ENCODE measurements around the gene MEIKIN. TPM values are rescaled to one million over a fixed set of nuclear protein-coding genes. Genes with fewer than 3 reads are reported as not detected.

MEIKIN gene
- total and polyA plus RNA-seq, 2 of the 13 experiments (the other 11 are each of a cell fraction or from before 2014, with no cell fraction given), result not detected

- TF ChIP-seq, protein P1, sequence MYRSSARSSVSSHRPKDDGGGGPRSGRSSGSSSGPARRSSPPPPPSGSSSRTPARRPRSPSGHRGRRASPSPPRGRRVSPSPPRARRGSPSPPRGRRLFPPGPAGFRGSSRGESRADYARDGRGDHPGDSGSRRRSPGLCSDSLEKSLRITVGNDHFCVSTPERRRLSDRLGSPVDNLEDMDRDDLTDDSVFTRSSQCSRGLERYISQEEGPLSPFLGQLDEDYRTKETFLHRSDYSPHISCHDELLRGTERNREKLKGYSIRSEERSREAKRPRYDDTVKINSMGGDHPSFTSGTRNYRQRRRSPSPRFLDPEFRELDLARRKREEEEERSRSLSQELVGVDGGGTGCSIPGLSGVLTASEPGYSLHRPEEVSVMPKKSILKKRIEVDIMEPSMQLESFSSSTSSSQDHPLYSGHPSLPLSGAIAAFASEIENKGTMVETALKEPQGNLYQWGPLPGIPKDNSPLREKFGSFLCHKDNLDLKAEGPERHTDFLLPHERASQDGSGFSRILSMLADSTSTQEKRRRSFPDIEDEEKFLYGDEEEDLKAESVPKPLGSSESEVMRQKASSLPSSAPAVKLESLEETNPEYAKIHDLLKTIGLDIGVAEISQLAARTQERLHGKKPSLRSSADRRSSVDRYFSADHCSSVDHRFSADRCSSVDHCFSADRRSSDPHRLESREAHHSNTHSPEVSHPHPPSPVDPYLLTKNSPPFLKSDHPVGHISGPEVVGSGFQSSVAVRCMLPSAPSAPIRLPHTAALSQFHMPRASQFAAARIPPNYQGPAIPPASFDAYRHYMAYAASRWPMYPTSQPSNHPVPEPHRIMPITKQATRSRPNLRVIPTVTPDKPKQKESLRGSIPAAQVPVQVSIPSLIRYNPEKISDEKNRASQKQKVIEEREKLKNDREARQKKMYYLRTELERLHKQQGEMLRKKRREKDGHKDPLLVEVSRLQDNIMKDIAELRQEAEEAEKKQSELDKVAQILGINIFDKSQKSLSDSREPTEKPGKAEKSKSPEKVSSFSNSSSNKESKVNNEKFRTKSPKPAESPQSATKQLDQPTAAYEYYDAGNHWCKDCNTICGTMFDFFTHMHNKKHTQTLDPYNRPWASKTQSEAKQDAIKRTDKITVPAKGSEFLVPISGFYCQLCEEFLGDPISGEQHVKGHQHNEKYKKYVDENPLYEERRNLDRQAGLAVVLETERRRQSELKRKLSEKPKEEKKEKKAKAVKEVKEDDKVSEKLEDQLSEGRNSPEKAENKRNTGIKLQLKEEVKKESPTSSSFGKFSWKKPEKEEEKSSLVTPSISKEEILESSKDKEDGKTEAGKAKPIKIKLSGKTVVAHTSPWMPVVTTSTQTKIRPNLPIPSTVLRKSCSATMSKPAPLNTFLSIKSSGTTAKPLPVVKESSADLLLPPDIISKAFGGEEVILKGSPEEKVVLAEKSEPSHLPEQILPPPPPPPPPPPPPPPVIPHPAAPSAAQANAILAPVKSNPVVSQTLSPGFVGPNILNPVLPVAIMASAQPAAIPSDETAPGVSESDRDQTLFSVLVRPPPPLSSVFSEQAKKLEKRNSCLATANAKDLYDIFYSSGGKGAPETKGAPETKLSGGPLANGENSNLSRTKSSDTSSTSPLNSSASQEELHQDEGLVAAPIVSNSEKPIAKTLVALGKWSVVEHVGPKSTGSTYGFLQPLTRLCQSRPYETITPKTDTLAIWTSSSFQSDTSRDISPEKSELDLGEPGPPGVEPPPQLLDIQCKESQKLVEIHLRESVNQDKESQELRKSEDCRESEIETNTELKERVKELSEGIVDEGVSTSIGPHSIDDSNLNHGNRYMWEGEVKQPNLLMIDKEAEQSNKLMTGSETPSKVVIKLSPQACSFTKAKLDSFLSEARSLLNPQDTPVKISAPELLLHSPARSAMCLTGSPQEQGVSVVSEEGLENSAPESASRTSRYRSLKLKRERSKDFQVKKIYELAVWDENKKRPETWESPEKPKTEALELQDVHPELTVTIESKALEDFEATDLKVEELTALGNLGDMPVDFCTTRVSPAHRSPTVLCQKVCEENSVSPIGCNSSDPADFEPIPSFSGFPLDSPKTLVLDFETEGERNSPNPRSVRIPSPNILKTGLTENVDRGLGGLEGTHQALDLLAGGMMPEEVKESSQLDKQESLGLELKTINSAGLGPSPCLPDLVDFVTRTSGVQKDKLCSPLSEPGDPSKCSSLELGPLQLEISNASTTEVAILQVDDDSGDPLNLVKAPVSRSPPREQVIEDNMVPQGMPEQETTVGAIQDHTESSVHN (CRISPR knock-in tag; IDR thresholded peaks at IDR 0.05), result peak; percentile 93; the same call in 1 of the 2 replicates
- TF ChIP-seq SALL2 (CRISPR knock-in tag; IDR thresholded peaks at IDR 0.05) (peak; percentile 96), NR2F6 (IDR thresholded peaks at IDR 0.05) (no peak), NR2F6 (CRISPR knock-in tag; IDR thresholded peaks at IDR 0.05) (peak; percentile 51), ZNF275 (CRISPR knock-in tag; IDR thresholded peaks at IDR 0.05; ENCODE audit: borderline replicate concordance) (no peak; the same call in 1 of the 2 replicates), ZNF207 (IDR thresholded peaks at IDR 0.05; ENCODE audit: borderline replicate concordance) (no peak), ZNF839 (CRISPR knock-in tag; IDR thresholded peaks at IDR 0.05; ENCODE audit: borderline replicate concordance) (no peak), ZNF350 (CRISPR knock-in tag; IDR thresholded peaks at IDR 0.05; ENCODE audit: borderline replicate concordance, low read depth) (peak; percentile 92; the same call in 1 of the 2 replicates), FOXM1 (CRISPR knock-in tag; IDR thresholded peaks at IDR 0.05) (no peak), JUND (CRISPR knock-in tag; IDR thresholded peaks at IDR 0.05) (peak; percentile 44; the same call in 1 of the 2 replicates), WIZ (CRISPR knock-in tag; IDR thresholded peaks at IDR 0.05) (no peak; the same call in 1 of the 2 replicates), ZNF225 (CRISPR knock-in tag; IDR thresholded peaks at IDR 0.05) (peak; percentile 11), JARID2 (CRISPR knock-in tag; IDR thresholded peaks at IDR 0.05; ENCODE audit: insufficient replicate concordance) (peak; percentile 29), ARHGAP35 (CRISPR knock-in tag; IDR thresholded peaks at IDR 0.05; ENCODE audit: borderline replicate concordance) (peak; percentile 83; the same call in 1 of the 2 replicates), HMG20A (CRISPR knock-in tag; IDR thresholded peaks at IDR 0.05; ENCODE audit: borderline replicate concordance) (no peak)
- TF ChIP-seq, protein P2, sequence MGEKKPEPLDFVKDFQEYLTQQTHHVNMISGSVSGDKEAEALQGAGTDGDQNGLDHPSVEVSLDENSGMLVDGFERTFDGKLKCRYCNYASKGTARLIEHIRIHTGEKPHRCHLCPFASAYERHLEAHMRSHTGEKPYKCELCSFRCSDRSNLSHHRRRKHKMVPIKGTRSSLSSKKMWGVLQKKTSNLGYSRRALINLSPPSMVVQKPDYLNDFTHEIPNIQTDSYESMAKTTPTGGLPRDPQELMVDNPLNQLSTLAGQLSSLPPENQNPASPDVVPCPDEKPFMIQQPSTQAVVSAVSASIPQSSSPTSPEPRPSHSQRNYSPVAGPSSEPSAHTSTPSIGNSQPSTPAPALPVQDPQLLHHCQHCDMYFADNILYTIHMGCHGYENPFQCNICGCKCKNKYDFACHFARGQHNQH (CRISPR knock-in tag; IDR thresholded peaks at IDR 0.05), result peak; percentile 95
Measured at GRCh38 chr5:131796793-131797693, 148.4 kb downstream of the MEIKIN start, which contains the start of gene FNIP1 (continued).
